GM21528 (cell line): ENCODE data around the gene ARL5B.
"Not testable (repeated sequence)": the region's sequence is repeated elsewhere in the genome, so short reads cannot be mapped to it uniquely, and the experiment has no call there.

ENCODE experiments used
- ATAC-seq: cut with Tn5 transposase; IDR thresholded peaks from one replicate; pipeline ENCODE4 v1.9.1; 2021; ENCODE audit warnings: mild to moderate bottlenecking, moderate library complexity; ENCODE audit not compliant: unreplicated experiment, low FRiP score

Gene ARL5B

GRCh38 chr10:18659125-18659818 lies at the start of gene ARL5B:
Gene ARL5B, plus strand, starts transcription at chr10:18659431. Its CDS starts 207 bp downstream, at chr10:18659638.
- peak; percentile 87 for ATAC-seq

DNA sequence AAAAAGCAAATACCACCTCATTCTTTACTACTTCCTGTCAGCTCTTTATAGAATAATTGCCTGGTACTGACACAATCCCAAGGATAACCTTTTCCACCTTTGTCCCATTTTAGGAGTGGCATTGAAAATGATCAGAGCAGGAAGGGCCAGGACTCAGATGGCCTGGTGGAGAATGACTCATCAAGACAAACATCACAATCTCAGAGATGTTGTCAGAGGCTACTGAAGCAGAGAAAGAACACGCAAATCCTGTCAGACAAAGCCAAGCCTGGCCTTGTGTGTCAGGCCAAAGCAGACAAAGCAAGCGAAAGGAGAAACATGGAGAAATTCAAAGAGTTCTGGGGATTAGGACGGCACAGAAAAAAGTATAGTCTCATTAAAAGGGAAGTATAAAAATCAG lies 48.7 kb upstream of the ARL5B start:
- ATAC-seq, result no peak

DNA sequence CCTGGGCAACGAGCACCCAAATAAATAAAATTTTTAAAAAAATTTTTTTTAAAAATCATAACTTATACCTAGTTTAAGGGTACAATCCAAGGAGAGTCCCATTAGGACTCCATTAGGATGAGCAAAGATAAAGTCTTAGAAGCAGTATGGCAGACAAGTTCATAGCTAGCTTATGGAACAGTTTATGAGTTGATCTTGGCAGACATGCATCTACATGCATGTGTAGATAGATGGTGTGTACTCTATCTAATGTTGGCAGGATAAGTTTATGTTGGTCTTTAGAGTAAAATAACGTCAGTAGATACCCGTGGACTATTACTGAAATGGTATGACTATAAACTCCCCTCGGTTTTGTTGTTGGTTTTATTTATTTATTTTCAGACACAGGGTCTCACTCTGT lies 48.1 kb upstream of the ARL5B start:
- no peak for ATAC-seq

GRCh38 chr10:18615618-18616017 lies 43.6 kb upstream of the ARL5B start:
- ATAC-seq, result no peak

GRCh38 chr10:18616337-18616736 lies 42.9 kb upstream of the ARL5B start:
- ATAC-seq, result no peak

DNA sequence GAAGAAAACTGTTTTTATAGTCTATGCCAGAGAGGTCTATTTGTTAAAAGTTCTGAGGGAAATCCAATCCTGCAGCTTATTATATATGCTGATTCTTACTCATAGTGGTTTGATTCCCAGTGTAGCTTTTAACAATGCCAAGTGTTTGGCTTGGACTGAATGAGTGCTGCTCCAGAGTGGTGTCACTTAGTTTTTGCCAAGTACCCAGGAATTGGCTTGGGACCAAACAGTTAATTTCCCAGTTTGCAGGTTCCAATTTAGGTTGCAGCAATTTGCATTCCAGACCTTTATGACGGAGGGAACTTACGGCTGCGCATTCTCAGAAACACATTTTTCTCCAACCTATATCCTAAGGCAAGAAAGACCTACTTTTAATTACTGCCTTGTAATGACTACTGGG lies 40.2 kb upstream of the ARL5B start:
- no peak for ATAC-seq

- no peak for ATAC-seq
These were observed 38.4 kb upstream of the ARL5B start for GRCh38 chr10:18620856-18621255.

DNA sequence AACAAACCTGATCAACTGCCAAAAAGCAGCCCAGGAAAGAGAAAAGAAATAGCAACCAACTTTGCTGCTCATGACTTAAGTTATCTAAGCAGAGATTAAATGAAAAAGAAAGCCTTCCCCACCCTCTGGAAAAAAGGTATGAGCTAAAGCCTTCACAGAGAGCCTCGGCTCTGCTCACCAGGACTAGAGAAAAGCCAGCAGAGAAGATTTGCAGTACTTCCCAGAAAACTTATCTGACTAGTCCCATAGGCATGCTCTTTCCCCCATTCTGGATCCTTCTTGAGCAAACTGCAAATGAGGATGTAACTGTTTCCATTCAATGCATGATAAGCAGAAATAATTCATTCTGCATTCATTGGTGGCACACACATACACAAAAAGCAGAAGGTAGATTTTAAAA lies 35.6 kb upstream of the ARL5B start:
- not testable (repeated sequence) for ATAC-seq

GRCh38 chr10:18625886-18626285 lies 33.3 kb upstream of the ARL5B start:
- no peak for ATAC-seq

DNA sequence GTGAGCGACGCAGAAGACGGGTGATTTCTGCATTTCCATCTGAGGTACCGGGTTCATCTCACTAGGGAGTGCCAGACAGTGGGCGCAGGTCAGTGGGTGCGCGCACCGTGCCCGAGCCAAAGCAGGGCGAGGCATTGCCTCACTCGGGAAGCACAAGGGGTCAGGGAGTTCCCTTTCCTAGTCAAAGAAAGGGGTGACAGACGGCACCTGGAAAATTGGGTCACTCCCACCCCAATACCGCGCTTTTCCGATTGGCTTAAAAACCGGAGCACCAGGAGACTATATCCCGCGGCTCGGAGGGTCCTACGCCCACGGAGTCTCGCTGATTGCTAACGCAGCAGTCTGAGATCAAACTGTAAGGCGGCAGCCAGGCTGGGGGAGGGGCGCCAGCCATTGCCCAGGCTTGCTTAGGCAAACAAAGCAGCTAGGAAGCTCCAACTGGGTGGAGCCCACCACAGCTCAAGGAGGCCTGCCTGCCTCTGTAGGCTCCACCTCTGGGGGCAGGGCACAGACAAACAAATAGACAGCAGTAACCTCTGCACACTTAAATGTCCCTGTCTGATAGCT lies 31.7 kb upstream of the ARL5B start:
- ATAC-seq, result not testable (repeated sequence)

DNA sequence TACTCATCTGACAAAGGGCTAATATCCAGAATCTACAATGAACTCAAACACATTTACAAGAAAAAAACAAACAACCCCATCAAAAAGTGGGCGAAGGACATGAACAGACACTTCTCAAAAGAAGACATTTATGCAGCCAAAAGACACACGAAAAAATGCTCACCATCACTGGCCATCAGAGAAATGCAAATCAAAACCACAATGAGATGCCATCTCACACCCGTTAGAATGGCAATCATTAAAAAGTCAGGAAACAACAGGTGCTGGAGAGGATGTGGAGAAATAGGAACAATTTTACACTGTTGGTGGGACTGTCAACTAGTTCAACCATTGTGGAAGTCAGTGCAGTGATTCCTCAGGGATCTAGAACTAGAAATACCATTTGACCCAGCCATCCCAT lies 26.7 kb upstream of the ARL5B start:
- not testable (repeated sequence) for ATAC-seq

DNA sequence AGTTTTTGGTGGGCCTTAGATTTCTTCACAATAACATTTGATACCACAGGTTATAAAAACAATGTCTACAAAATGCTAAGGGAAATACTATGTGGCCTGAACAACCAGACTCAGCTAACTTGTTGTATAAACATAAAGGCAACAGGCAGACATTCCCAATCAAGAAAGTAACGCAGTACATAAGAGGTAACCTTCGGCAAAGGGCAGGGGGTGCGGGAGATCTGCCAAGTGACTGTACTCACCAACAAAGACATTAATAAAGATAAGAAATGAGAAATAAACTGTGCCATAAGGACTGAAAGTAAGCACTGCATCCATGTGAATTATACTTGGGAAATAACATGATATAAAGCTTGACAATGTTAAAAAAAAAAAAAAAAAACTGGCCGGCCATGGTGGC lies 23.2 kb upstream of the ARL5B start:
- ATAC-seq, result no peak

GRCh38 chr10:18637400-18637799 lies 21.8 kb upstream of the ARL5B start:
- ATAC-seq, result not testable (repeated sequence)

GRCh38 chr10:18639719-18640118 lies 19.5 kb upstream of the ARL5B start:
- not testable (repeated sequence) for ATAC-seq

- no peak for ATAC-seq
These were observed 12.1 kb upstream of the ARL5B start for GRCh38 chr10:18647151-18647550.

- no peak for ATAC-seq
These were observed 11.3 kb upstream of the ARL5B start for GRCh38 chr10:18647945-18648344.

- no peak for ATAC-seq
These were observed 9.8 kb upstream of the ARL5B start for GRCh38 chr10:18649364-18649959.

- no peak for ATAC-seq
These were observed 8.7 kb upstream of the ARL5B start for GRCh38 chr10:18650404-18650997.

GRCh38 chr10:18651324-18652007 lies 7.8 kb upstream of the ARL5B start, which contains the start of gene NSUN6:
Gene NSUN6, minus strand, starts transcription at chr10:18651587. Its CDS starts 384 bp downstream, at chr10:18651203.
- ATAC-seq, result peak; percentile 96

DNA sequence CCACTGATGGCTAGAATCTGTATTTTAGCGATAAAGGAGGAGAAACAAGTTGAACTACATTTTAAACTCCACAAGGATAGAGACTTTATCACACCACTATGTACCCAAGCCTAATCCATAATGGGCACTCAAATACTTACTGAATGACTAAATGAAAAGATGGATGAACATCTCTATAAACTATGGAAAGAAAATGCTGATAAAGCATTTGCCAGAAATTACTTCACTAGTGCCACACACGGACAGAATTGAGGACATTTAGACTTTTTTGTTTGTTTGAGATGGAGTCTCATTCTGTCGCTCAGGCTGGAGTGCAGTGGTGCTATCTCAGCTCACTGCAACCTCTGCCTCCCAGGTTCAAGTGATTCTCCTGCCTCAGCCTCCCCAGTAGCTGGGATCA lies 6.1 kb upstream of the ARL5B start:
- no peak for ATAC-seq

- no peak for ATAC-seq
These were observed 2.5 kb upstream of the ARL5B start for GRCh38 chr10:18656724-18657123.
